Keratinocyte (primary cell): ENCODE measurements around the gene CTNNBL1. TPM values are rescaled to one million over a fixed set of nuclear protein-coding genes. Genes with fewer than 3 reads are reported as not detected.

Experiments used
- DNase-seq: peaks from one replicate; pipeline ENCODE4 v3.0.0-alpha.2; 2011; ENCODE audit warnings: low read depth, missing footprints, low spot score
- FAIRE-seq: peaks from 2 replicates; lab custom pipeline; 2011; peaks lifted over from hg19 to GRCh38; lab: Jason Lieb, UNC
- H2AFZ ChIP-seq: 2 replicates; pipeline ENCODE4 v1.6.0; 2012; ENCODE audit warnings: low read length, control low read depth, inconsistent platforms; ENCODE audit not compliant: control insufficient read depth
- H3K27ac ChIP-seq: 2 replicates; pipeline ENCODE4 v1.5.1; 2011; ENCODE audit warnings: low read length; ENCODE audit not compliant: control insufficient read depth, insufficient read depth
- H3K27me3 ChIP-seq: 3 replicates; pipeline ENCODE4 v1.6.0; 2011; ENCODE audit warnings: low read length; ENCODE audit not compliant: control insufficient read depth, insufficient read depth; ENCODE audit errors: extremely low read depth
- H3K36me3 ChIP-seq, 2 experiments: 2 replicates in 1 of 2; 3 replicates in 1 of 2; pipeline ENCODE4 v1.5.1; 2011; ENCODE audit warnings: low read length in 2 of 2, mild to moderate bottlenecking in 1 of 2; ENCODE audit not compliant: control insufficient read depth in 2 of 2, insufficient read depth in 2 of 2; ENCODE audit errors: extremely low read depth in 1 of 2
- H3K4me1 ChIP-seq: 3 replicates; pipeline ENCODE4 v1.5.1; 2011; ENCODE audit warnings: low read length; ENCODE audit not compliant: control insufficient read depth, insufficient read depth; ENCODE audit errors: extremely low read depth
- H3K4me2 ChIP-seq: 3 replicates; pipeline ENCODE4 v1.6.0; 2011; ENCODE audit warnings: low read depth, low read length; ENCODE audit not compliant: control insufficient read depth, insufficient read depth; ENCODE audit errors: extremely low read depth
- H3K4me3 ChIP-seq, 3 experiments: fragments of 200-600 bp in 1 of 3; sonication (generic) in 1 of 3; 2 replicates in 2 of 3; 3 replicates in 1 of 3; pipeline ENCODE4 v1.5.1; 2011 to 2016; ENCODE audit warnings: low read length in 3 of 3, mild to moderate bottlenecking in 3 of 3, control low read depth in 2 of 3, inconsistent platforms in 1 of 3, low read depth in 1 of 3, mixed read lengths in 1 of 3, mixed run types in 1 of 3, moderate library complexity in 1 of 3; ENCODE audit not compliant: control insufficient read depth in 2 of 3, insufficient read depth in 2 of 3; ENCODE audit errors: extremely low read depth in 1 of 3
- H3K79me2 ChIP-seq: 2 replicates; pipeline ENCODE4 v1.6.0; 2012; ENCODE audit warnings: low read length; ENCODE audit not compliant: control insufficient read depth, insufficient read depth
- H3K9ac ChIP-seq: 3 replicates; pipeline ENCODE4 v1.6.0; 2011; ENCODE audit warnings: low read length; ENCODE audit not compliant: control insufficient read depth, insufficient read depth; ENCODE audit errors: extremely low read depth
- H3K9me1 ChIP-seq: 3 replicates; pipeline ENCODE4 v1.6.0; 2011; ENCODE audit warnings: low read length; ENCODE audit not compliant: control insufficient read depth, insufficient read depth; ENCODE audit errors: extremely low read depth
- H3K9me3 ChIP-seq: 2 replicates; pipeline ENCODE4 v1.5.1; 2012; ENCODE audit warnings: low read depth, low read length; ENCODE audit not compliant: control insufficient read depth
- H4K20me1 ChIP-seq: 3 replicates; pipeline ENCODE4 v1.6.0; 2011; ENCODE audit warnings: low read length; ENCODE audit not compliant: control insufficient read depth, insufficient read depth; ENCODE audit errors: extremely low read depth
- EZH2 ChIP-seq: IDR thresholded peaks from one replicate; pipeline ENCODE4 v1.6.1; 2012; ENCODE audit warnings: inconsistent platforms, mild to moderate bottlenecking, low read length, moderate library complexity
- dilution Hi-C: fragments of 300-500 bp; cut with MboI; formaldehyde crosslinking; loops from one replicate; pipeline ENCODE4 v1.7.0; 2020; ENCODE audit warnings: low sequenced_read_pairs; ENCODE audit not compliant: extremely low pct_ligation_motif_present
- polyA plus RNA-seq, 5 experiments: library from polyadenylated mRNA; depleted of rRNA in 3 of 5; stranded (reverse) in 3 of 5; stranded (forward) in 1 of 5; unstranded in 1 of 5; fragments of >200 nt; gene quantifications; 1 replicate in 1 of 5; 2 replicates in 3 of 5; 3 replicates in 1 of 5; pipeline versions ENCODE4 v1.2.1 to v1.2.3, GENCODE V29; 2011 to 2012; ENCODE audit warnings: missing spikeins in 2 of 5, low read depth in 1 of 5, low replicate concordance in 1 of 5
- TF ChIP-seq, protein P1 (sequence below), 3 experiments: IDR thresholded peaks in 1 of 3; conservative IDR thresholded peaks in 1 of 3; optimal IDR thresholded peaks in 1 of 3; 2 replicates in 2 of 3; 3 replicates in 1 of 3; pipeline versions ENCODE3 to v1.5.1; 2011; ENCODE audit warnings: low read length in 3 of 3, mild to moderate bottlenecking in 3 of 3, moderate library complexity in 2 of 3, control low read depth in 1 of 3, inconsistent platforms in 1 of 3; ENCODE audit not compliant: insufficient read depth in 2 of 3; ENCODE audit errors: extremely low read depth in 1 of 3

CTNNBL1 gene
- polyA plus RNA-seq, 1 donor (not counting 4 experiments of a cell fraction or from before 2014, with no cell fraction given), result 37.0 TPM

DNA sequence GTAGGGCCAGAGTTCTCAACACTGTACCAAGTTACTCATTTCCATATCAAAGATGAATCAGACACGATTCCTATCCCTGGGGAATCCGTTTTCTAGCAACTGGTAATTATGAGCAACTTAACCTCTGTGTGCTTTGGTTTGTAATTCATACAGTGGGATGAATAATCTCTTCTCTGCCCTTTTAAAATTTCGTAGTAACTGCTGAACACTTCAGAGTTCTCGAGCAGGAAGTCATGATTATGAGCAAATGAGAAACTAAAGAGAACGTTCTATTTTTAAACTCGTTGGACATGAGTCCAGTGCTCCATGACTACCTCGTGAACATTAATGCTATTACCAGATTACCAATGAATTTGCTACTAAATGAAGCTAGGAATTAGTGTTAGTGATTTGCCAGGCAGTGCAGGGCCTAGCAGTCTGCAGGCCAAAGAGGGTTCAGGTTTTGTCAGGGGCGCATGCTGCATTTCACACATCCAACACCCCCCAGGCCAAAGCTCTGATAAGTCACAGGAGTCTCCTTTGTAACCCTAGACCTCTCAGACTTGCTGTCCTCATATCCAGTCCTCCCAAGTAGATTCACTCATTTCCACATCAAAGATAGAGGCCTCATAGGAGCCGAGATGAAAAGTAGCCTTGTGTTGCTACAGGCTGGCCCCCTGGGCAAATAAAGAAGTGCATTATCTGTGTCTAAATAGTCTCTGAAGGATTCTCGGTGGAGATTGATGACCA is 163.3 kb downstream of the CTNNBL1 start:
- Histone ChIP-seq H3K4me1 (no peaks in the 10 kb centered on the region), H3K4me2 (no peak overlapping the region), H3K79me2 (no peaks in the 10 kb centered on the region), H3K36me3 (peaks cover 13 to 18% of the 10 kb centered on the region in 2 experiments), H3K27me3 (no peaks in the 10 kb centered on the region), H3K9me3 (no peaks in the 10 kb centered on the region), H3K4me3 (no peak overlapping the region), H3K9me1 (no peaks in the 10 kb centered on the region), H4K20me1 (no peaks in the 10 kb centered on the region), H3K9ac (no peak overlapping the region), H2AFZ (no peak overlapping the region), H3K27ac (no peak overlapping the region)
- no peak for FAIRE-seq
- TF ChIP-seq EZH2, result no peak
- TF ChIP-seq, protein P1, sequence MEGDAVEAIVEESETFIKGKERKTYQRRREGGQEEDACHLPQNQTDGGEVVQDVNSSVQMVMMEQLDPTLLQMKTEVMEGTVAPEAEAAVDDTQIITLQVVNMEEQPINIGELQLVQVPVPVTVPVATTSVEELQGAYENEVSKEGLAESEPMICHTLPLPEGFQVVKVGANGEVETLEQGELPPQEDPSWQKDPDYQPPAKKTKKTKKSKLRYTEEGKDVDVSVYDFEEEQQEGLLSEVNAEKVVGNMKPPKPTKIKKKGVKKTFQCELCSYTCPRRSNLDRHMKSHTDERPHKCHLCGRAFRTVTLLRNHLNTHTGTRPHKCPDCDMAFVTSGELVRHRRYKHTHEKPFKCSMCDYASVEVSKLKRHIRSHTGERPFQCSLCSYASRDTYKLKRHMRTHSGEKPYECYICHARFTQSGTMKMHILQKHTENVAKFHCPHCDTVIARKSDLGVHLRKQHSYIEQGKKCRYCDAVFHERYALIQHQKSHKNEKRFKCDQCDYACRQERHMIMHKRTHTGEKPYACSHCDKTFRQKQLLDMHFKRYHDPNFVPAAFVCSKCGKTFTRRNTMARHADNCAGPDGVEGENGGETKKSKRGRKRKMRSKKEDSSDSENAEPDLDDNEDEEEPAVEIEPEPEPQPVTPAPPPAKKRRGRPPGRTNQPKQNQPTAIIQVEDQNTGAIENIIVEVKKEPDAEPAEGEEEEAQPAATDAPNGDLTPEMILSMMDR (optimal IDR thresholded peaks at IDR 0.05 in 1 of 3, IDR thresholded peaks at IDR 0.05 in 1 of 3, conservative IDR thresholded peaks at IDR 0.05 in 1 of 3; ENCODE audit: extremely low read depth in 1 of 3, insufficient read depth in 2 of 3, low read length in 3 of 3), result no peak
- dilution Hi-C loops, result no loop called here
- no peak for DNase-seq

DNA sequence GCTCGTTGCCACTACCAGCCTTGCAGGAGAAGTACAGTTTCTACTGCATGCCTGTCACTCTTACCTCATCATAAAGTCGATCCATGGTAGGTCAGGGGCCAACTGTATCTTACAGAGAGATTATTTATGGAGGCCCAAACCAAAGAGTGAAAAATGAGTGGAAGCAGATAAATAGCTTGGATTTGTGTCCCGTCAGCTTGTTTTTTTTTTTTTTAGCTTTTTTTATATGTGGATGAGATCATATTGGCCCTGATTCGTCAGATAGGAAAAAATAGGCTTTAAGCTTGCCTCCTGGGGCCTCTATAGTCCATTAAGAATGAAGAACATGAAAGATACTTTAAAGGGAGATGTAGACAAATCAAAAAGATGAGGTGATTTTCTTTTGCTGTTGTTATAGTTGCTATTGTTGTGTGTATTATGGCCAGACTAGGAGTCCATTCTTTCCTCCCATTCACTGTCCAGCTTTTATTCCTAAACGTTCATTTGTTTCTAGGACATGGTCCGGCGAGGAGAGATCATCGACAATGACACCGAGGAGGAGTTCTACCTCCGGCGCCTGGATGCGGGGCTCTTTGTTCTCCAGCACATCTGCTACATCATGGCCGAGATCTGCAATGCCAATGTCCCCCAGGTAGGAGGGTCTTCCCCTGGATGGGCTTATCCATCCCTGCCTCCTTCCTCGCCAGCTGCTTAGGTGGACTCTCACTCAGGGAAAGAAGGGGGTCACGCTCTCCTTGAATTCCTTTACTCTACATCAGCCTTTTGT is 165.8 kb downstream of the CTNNBL1 start:
- no peak for TF ChIP-seq EZH2
- TF ChIP-seq, protein P1 (optimal IDR thresholded peaks at IDR 0.05 in 1 of 3, IDR thresholded peaks at IDR 0.05 in 1 of 3, conservative IDR thresholded peaks at IDR 0.05 in 1 of 3; ENCODE audit: extremely low read depth in 1 of 3, insufficient read depth in 2 of 3, low read length in 3 of 3), result no peak
- Histone ChIP-seq H3K4me2 (no peak overlapping the region), H3K9me1 (no peaks in the 10 kb centered on the region), H3K36me3 (peaks cover 13 to 22% of the 10 kb centered on the region in 2 experiments), H3K9me3 (no peaks in the 10 kb centered on the region), H3K27me3 (no peaks in the 10 kb centered on the region), H3K9ac (no peak overlapping the region), H4K20me1 (no peaks in the 10 kb centered on the region), H3K79me2 (no peaks in the 10 kb centered on the region), H2AFZ (no peak overlapping the region), H3K27ac (no peak overlapping the region), H3K4me1 (no peaks in the 10 kb centered on the region), H3K4me3 (no peak overlapping the region)
- FAIRE-seq (no peak), DNase-seq (no peak)
- dilution Hi-C loops, result no loop called here
